PC-3 (cell line): Measurements from ENCODE around the gene SLC9A3. TPM values are rescaled to one million over a fixed set of nuclear protein-coding genes. Genes with fewer than 3 reads are reported as not detected.
A peak's percentile ranks its signal among the peaks of the same experiment; 100 is the strongest.
"Not testable (repeated sequence)": the region's sequence is repeated elsewhere in the genome, so short reads cannot be mapped to it uniquely, and the experiment has no call there.

Experiments
- ATAC-seq: fragments of 200-7000 bp; cut with Tn5 transposase; 2 replicates; pipeline ENCODE4 v1.9.1; 2020; ENCODE audit warnings: mild to moderate bottlenecking, moderate library complexity
- BruUV-seq: library from RNA; stranded (reverse); fragments of 400-500 nt; replicated peaks from 2 replicates; lab custom pipeline; 2021; lab: Mats Ljungman, UMichigan
- CTCF ChIA-PET: fragments of 300-600 bp; sonication (Branson Sonifier 250); formaldehyde crosslinking; loops from one replicate; lab custom pipeline; 2022; ENCODE audit warnings: antibody characterized with exemption; lab: Charles Lee
- POLR2A ChIA-PET: fragments of 300-600 bp; sonication (Branson Sonifier 250); formaldehyde crosslinking; loops from one replicate; lab custom pipeline; 2022; ENCODE audit warnings: antibody characterized with exemption; ENCODE audit not compliant: unreplicated experiment; lab: Charles Lee
- DNase-seq: peaks from one replicate; pipeline ENCODE4 v3.0.0-alpha.2; 2015
- H2AFZ ChIP-seq: fragments of 300-600 bp; sonication (generic); 2 replicates; pipeline ENCODE4 v1.6.0; 2016; ENCODE audit warnings: antibody characterized with exemption, low read length
- H3F3A ChIP-seq: fragments of 300-600 bp; sonication (generic); one replicate; pipeline ENCODE4 v1.6.0; 2017; ENCODE audit warnings: antibody characterized with exemption, low read length, control low read depth, mild to moderate bottlenecking; ENCODE audit not compliant: unreplicated experiment
- H3K27ac ChIP-seq: fragments of 300-600 bp; sonication (generic); 2 replicates; pipeline ENCODE4 v1.5.1; 2016; ENCODE audit warnings: mild to moderate bottlenecking, low read length
- H3K27me3 ChIP-seq: fragments of 300-600 bp; sonication (generic); 2 replicates; pipeline ENCODE4 v1.6.1; 2016; ENCODE audit warnings: low read length, mixed read lengths
- H3K36me3 ChIP-seq: fragments of 300-600 bp; sonication (generic); 2 replicates; pipeline ENCODE4 v1.6.1; 2016; ENCODE audit warnings: low read depth, mixed run types, low read length, mixed read lengths
- H3K4me1 ChIP-seq: fragments of 300-600 bp; sonication (generic); 2 replicates; pipeline ENCODE4 v1.5.1; 2016; ENCODE audit warnings: low read length; ENCODE audit not compliant: insufficient read depth
- H3K4me2 ChIP-seq: fragments of 300-600 bp; sonication (generic); 2 replicates; pipeline ENCODE4 v1.6.0; 2016; ENCODE audit warnings: low read length
- H3K4me3 ChIP-seq: fragments of 300-600 bp; sonication (generic); 2 replicates; pipeline ENCODE4 v1.5.1; 2016; ENCODE audit warnings: mild to moderate bottlenecking, low read length, mixed read lengths
- H3K79me2 ChIP-seq: fragments of 300-600 bp; sonication (generic); 2 replicates; pipeline ENCODE4 v1.6.1; 2017; ENCODE audit warnings: low read length, mixed read lengths
- H3K9ac ChIP-seq: fragments of 300-600 bp; sonication (generic); 2 replicates; pipeline ENCODE4 v1.6.0; 2016; ENCODE audit warnings: mild to moderate bottlenecking, low read length
- H3K9me2 ChIP-seq: fragments of 300-600 bp; sonication (generic); replicated peaks from 2 replicates; pipeline ENCODE4 v1.6.1; 2016; ENCODE audit warnings: mixed run types, low read length, mixed read lengths
- H3K9me3 ChIP-seq: fragments of 300-600 bp; sonication (generic); 2 replicates; pipeline ENCODE4 v1.6.1; 2016; ENCODE audit warnings: low read length, mixed read lengths
- H4K20me1 ChIP-seq: fragments of 300-600 bp; sonication (generic); 2 replicates; pipeline ENCODE4 v1.6.1; 2016; ENCODE audit warnings: low read length, mixed read lengths
- EZH2 ChIP-seq: fragments of 300-600 bp; sonication (generic); IDR thresholded peaks from one replicate; pipeline ENCODE4 v1.6.1; 2017; ENCODE audit warnings: antibody characterized with exemption, mild to moderate bottlenecking, low read length; ENCODE audit not compliant: unreplicated experiment
- EZH2phosphoT487 ChIP-seq: fragments of 300-600 bp; sonication (generic); IDR thresholded peaks from 2 replicates; pipeline ENCODE4 v1.6.1; 2018; ENCODE audit warnings: mild to moderate bottlenecking, antibody characterized with exemption, low read length, borderline replicate concordance
- intact Hi-C: fragments of 100-400 bp; cut with micrococcal nuclease; formaldehyde crosslinking; loops from 2 replicates; pipeline ENCODE4 v1.9.0; 2023
- total RNA-seq: library from RNA; depleted of rRNA; stranded (reverse); fragments of >200 nt; gene quantifications from 2 replicates; pipeline ENCODE4 v1.2.3, GENCODE V29; 2014
- TF ChIP-seq, protein P1 (sequence below): fragments of 300-600 bp; sonication (generic); conservative IDR thresholded peaks from 2 replicates; pipeline ENCODE4 v1.5.1; 2017; ENCODE audit warnings: antibody characterized with exemption, low read depth, mild to moderate bottlenecking, low read length

The SLC9A3 gene
- total RNA-seq, 1 experiment from 2014 or later: 4.9 TPM

DNA sequence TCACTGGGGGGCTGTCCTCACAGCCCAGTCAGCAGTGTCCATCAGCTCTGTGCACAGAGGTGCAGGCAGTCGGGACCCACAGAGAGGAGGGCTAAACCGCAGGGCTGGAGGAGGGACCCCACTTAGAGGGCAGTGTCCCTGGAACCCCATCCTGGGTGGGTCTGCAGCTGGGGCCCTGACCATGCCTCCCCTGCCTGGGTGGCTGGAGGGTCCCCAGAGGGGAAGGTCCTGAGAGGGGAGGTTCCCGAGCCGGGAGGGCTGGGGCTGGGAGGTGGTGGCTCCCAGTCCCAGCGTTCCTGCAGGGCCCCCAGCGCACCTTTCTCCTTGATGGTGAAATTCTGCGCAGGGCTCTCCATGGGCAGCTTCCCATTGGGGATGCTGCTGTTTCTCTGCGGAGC is 48.5 kb downstream of the SLC9A3 start:
- Histone ChIP-seq H3K4me3 (no peak overlapping the region), H3K27ac (no peak overlapping the region), H3K36me3 (no peaks in the 10 kb centered on the region), H3K9me2 (no peaks in the 10 kb centered on the region), H2AFZ (no peak overlapping the region), H3F3A (no peaks in the 10 kb centered on the region), H3K79me2 (peaks cover 25% of the 10 kb centered on the region), H3K9ac (no peak overlapping the region), H4K20me1 (no peaks in the 10 kb centered on the region), H3K4me1 (peaks cover 26% of the 10 kb centered on the region), H3K27me3 (no peaks in the 10 kb centered on the region), H3K4me2 (0 out of 2 replicates have a peak overlapping the region, but pooled peaks have one; percentile 92), H3K9me3 (no peaks in the 10 kb centered on the region)
- TF ChIP-seq EZH2phosphoT487: no peak
- TF ChIP-seq EZH2: no peak
- TF ChIP-seq, protein P1, sequence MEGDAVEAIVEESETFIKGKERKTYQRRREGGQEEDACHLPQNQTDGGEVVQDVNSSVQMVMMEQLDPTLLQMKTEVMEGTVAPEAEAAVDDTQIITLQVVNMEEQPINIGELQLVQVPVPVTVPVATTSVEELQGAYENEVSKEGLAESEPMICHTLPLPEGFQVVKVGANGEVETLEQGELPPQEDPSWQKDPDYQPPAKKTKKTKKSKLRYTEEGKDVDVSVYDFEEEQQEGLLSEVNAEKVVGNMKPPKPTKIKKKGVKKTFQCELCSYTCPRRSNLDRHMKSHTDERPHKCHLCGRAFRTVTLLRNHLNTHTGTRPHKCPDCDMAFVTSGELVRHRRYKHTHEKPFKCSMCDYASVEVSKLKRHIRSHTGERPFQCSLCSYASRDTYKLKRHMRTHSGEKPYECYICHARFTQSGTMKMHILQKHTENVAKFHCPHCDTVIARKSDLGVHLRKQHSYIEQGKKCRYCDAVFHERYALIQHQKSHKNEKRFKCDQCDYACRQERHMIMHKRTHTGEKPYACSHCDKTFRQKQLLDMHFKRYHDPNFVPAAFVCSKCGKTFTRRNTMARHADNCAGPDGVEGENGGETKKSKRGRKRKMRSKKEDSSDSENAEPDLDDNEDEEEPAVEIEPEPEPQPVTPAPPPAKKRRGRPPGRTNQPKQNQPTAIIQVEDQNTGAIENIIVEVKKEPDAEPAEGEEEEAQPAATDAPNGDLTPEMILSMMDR: no peak
- ChIA-PET CTCF (no interaction called here), POLR2A (no interaction called here)
- ATAC-seq: no peak
- no TSS peak for BruUV-seq
- intact Hi-C loops: loop anchor here (10.0 kb wide), 1 partner anchor 139 kb away; the partner anchor contains the start of gene CEP72
- DNase-seq: no peak

DNA sequence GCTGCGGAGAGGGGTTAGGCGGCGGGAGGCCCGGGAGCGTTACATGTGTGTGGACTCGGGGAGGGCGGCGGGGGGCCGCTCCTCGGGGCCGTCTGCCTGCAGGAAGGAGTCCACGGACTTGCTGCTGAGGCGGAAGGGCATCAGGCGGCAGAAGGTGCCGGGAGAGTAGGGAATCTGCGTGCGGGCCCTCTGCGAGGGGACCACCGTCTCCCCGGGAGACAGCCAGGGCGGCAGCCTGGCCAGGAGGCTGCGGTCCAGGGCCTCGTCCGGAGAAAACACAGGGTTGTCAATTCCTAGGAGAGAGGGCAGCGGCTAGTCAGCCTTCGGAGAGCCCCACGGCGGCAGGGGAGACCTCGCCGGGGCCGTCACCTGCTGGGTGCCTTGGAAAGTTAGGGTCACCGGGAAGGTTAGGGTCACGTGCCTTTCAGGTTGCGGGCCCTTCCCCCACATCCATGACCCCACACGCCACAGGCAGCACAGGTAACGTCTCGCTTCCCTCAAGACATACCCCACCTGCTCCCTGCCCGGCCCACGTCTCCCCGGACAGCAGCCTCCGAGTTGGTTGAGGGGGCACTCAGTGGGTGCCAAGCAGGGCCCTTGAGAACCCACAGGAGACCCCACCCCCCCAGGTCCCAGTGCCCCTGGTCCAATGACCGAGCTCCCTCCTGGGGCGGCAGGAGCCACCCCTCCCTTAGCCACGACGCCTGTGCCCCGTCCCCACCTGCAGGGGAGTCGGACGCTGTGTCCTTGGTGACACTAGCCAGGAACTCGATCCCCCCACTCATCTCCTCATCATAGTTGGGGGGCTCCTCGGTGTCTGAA is 49.2 kb downstream of the SLC9A3 start:
- Histone ChIP-seq H3K79me2 (peaks cover 31% of the 10 kb centered on the region), H3K9me3 (no peaks in the 10 kb centered on the region), H3K9me2 (no peaks in the 10 kb centered on the region), H3F3A (no peaks in the 10 kb centered on the region), H2AFZ (peak overlapping the region; percentile 68), H4K20me1 (no peaks in the 10 kb centered on the region), H3K27ac (no peak overlapping the region), H3K4me1 (peaks cover 32% of the 10 kb centered on the region), H3K4me2 (peak overlapping the region; percentile 92), H3K27me3 (no peaks in the 10 kb centered on the region), H3K4me3 (peak overlapping the region; percentile 84), H3K9ac (peak overlapping the region; percentile 21; the same call in 1 of the 2 replicates), H3K36me3 (no peaks in the 10 kb centered on the region)
- DNase-seq: no peak
- TF ChIP-seq EZH2: no peak
- no peak for TF ChIP-seq EZH2phosphoT487
- TF ChIP-seq, protein P1: no peak
- CTCF ChIA-PET: no interaction called here
- BruUV-seq: no TSS peak
- intact Hi-C loops: loop anchor here (10.0 kb wide), 1 partner anchor 140 kb away; the partner anchor contains the start of gene CEP72
- POLR2A ChIA-PET: no interaction called here
- no peak for ATAC-seq

DNA sequence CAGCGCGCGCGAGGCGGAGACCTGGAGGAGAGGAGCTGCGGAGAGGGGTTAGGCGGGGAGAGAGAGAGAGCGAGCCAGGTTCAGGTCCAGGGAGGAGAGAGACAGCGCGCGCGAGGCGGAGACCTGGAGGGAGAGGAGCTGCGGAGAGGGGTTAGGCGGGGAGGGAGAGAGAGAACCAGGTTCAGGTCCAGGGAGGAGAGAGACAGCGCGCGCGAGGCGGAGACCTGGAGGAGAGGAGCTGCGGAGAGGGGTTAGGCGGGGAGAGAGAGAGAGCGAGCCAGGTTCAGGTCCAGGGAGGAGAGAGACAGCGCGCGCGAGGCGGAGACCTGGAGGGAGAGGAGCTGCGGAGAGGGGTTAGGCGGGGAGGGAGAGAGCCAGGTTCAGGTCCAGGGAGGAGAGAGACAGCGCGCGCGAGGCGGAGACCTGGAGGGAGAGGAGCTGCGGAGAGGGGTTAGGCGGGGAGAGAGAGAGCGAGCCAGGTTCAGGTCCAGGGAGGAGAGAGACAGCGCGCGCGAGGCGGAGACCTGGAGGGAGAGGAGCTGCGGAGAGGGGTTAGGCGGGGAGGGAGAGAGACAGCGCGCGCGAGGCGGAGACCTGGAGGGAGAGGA is 49.9 kb downstream of the SLC9A3 start:
- Histone ChIP-seq H2AFZ (peak overlapping the region; percentile 68), H3K79me2 (peaks cover 37% of the 10 kb centered on the region), H3K4me1 (peaks cover 32% of the 10 kb centered on the region), H3K9ac (peak overlapping the region; percentile 77), H3K4me3 (peak overlapping the region; percentile 84), H3K4me2 (peak overlapping the region; percentile 99)
- not testable (repeated sequence) for H3K27ac ChIP-seq, DNase-seq, H3K9me2 ChIP-seq, H3K9me3 ChIP-seq, H3K36me3 ChIP-seq, BruUV-seq, H4K20me1 ChIP-seq, H3F3A ChIP-seq, H3K27me3 ChIP-seq, ATAC-seq
- POLR2A ChIA-PET: interaction anchor here (0.5 kb wide), 1 partner anchor 140 kb away, joined by 9 read pairs; no protein-coding TSS in a partner anchor
- intact Hi-C loops: loop anchor here (10.0 kb wide), 1 partner anchor 140 kb away; the partner anchor contains the start of gene CEP72
- CTCF ChIA-PET: interaction anchor here (1.1 kb wide), 1 partner anchor 27 kb away, joined by 9 read pairs; no protein-coding TSS in a partner anchor
